IPS-18c (cell line): ENCODE results near the gene RGS7.

Source experiments
- H3K4me3 ChIP-seq: 2 replicates; pipeline ENCODE4 v1.7.0; 2013; ENCODE audit warnings: low read depth, mild to moderate bottlenecking, low read length, moderate library complexity; ENCODE audit not compliant: insufficient read depth
- H3K9me3 ChIP-seq: one replicate; pipeline ENCODE4 v1.6.1; 2013; ENCODE audit warnings: mild to moderate bottlenecking, low read length, moderate library complexity; ENCODE audit not compliant: control insufficient read depth, insufficient read depth

Gene RGS7

DNA sequence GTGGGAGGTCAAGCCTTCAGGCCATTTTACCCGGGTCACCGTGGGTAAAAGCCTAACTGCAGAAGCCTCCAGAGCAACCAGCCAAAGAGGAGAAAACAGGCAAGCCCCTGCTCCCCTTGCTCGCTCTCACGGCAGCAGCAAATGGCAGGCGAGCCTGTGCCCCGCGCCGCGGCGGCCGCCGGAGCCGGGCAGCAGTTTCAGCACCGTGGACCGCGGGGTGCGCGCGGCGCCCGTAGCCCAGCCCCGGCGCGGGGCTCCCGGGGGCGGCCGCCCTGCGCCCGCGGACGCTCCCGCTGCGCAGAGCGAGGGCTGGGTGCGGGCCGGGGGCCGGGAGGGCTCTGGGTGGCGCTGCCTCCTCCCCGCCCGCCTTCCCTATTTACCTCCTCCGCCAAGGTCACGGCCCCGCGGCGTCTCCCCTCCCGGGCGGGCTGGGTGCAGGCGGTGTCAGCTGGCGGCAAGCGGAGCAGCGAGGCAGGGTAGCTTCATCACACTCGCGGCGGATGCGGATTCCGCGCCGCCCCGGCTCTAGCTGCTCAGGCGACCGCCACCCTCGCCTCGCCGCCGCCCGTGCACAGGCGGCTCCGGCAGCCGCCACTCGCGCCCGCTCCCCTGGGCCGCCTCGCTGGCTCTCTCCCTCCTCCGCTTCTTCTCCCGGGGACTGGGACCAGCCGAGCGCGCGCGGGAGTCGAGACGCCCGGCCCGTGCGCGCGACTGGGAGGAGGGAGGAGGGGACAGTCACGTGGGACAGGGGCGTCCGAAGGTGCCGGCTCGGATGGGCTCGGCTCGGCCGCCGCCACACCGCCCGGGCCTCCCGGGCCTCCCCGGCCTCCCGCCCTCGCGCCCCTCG, at the start of gene RGS7:
RGS7 (minus strand) TSS at position 687 of the 847 bp plus-strand sequence.
- Histone ChIP-seq H3K9me3 (no peaks in the 10 kb centered on the region), H3K4me3 (peak within 1 kb of the TSS; percentile 71)

DNA sequence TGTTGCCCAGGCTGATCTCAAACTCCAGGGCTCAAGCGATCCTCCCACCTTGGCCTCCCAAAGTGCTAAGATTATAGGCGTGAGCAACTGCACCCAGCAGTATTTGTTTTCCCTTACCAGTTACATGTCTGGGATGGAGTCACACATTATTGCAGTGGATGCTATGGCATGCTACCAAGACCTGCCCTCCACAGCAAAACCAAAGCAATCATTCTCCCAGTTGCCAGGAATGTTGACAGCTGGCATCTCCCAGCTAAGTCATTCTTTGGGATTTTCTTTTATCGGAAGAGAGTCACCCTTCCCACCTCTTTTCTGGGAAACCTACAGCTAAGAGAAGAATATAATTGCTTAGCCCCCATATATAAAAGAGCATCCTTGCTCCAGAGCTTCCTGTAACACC, 49.4 kb upstream of the RGS7 start:
- Histone ChIP-seq H3K4me3 (no peak overlapping the region), H3K9me3 (no peaks in the 10 kb centered on the region)

DNA sequence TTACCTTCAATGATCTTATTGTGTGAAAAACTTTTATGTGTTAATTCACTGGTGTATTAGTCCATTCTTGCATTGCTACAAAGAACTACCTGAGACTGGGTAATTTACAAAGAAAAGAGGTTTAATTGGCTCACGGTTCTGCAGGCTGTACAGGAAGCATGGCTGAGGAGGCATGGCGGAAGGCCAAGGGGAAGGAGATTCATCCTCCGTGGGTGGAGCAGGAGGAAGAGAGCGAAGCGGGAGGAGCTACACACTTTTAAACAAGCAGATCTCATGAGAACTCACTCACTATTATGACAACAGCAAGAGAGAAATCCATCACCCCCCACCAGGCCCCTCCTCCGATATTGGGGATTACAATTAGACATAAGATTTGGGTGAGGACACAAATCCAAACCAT, 44.2 kb upstream of the RGS7 start:
- Histone ChIP-seq H3K4me3 (no peak overlapping the region), H3K9me3 (no peaks in the 10 kb centered on the region)

DNA sequence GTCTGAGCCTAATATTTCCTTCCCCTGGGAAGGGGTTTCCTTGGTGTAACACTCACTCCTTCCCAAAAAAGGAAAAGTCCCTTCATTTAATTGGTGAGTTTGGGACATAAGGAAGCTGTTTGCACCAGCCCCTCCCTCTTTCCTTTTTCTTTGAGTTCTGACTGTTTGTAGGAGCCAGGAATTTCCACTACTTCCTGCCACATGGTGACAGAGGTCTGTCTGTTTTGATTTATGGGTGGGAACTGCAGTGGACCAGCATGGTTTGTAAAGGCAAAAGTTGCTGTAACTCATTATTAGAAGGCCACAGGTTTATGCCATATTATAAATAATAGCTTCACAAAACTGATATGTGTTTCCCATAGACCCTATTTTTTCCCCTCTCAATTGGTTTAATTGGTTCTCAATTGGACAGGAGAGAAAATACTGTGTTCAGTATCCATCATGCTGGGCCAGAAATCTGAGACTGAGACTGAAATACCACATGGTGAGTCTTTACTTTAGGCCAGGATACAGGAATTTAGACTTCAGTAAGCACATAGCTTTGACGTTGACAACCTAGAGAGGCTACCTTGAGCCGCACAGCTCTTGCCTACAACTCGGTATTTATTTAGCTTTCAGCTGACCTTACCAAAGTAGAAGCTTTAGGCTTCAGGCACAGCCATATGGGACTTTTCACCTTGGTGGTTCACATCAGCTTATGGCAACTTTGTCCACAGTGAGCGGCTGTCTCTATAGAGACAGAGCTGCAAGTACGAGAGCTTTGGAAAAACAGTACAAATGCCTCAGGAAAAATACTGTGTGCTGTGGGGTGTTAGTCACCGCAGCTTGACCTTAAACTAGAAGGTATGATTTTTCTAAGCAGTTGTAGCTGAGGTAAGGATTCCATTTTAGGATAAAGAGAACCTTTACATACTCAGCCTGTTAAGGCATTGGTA, 40.0 kb upstream of the RGS7 start:
- no peak overlapping the region for H3K4me3 ChIP-seq

DNA sequence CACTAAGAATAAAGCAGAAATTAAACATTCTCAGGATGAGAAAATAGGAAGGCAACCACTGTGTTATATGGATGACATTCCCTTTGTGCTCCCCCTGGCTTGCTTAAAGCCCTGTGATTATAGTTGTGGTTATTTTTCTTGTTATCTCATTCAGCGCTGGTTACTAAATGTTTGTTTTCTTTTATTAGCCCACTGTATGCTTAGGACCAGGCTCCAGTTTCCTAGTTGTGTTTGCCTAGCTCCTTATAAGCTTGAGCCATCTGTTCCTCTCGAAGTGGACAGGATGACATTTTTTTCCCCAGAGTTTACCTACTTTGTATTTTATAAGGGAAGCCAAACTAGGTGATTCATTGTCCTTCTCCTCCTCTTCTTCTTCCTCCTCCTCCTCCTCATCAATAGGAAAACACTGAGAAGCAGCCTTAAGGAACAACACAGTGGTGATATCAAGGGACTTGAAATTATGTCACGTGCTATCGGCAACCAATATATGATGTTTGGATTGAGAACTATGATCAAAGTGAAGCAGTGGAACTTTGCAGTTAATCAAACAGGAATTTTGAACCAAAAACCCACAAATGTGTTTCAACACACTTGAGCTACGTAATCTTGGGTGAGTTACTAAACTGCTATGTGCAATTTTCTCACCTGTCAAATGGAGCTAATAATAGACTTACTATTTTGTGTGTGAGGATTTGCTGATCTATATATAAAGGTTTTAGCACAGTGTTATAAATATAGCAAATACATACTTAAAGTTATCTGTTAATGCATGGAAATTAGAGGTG, 35.1 kb upstream of the RGS7 start:
- no peak overlapping the region for H3K4me3 ChIP-seq
- no peaks in the 10 kb centered on the region for H3K9me3 ChIP-seq

More for the DNA sequence above, 40.0 kb upstream of the RGS7 start:
- no peaks in the 10 kb centered on the region for H3K9me3 ChIP-seq

DNA sequence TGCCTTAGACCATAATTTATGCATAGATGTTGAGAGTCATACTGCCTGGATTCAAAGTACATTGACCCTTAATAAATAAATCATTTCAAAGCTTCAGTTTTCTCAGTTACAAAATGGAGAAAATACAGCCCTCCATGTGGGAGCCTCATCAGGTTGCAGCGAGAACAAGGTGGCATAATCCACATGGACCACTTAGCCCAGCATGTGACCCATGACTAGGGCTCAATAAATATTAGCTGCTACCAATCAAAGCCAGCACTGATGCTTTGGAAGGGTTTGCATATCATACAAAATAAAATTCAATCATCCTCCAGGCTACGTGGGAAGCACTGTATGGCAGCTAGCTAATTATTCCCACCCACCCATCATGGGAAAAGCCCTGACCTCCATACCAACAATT, 33.5 kb upstream of the RGS7 start:
- H3K9me3 ChIP-seq: no peaks in the 10 kb centered on the region
- no peak overlapping the region for H3K4me3 ChIP-seq

DNA sequence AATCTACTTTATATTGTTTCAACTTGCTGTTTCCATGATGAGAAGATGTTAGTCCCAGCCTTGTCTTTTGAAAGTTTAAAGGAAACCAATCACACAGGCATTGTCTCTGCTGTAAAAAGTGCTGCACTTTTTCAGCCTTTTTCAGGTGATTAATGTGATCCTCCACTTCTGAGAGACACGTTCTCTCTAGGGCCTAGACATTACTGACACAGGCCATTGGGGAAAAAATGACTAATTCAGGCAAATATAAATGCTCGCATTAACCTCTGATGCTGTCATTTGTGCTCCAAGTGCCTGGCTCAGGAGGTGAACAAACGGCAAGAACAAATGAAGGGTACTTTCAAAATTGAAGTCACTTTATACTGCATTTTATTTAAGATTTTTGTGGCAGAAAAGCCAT, 32.4 kb upstream of the RGS7 start:
- Histone ChIP-seq H3K9me3 (no peaks in the 10 kb centered on the region), H3K4me3 (no peak overlapping the region)

DNA sequence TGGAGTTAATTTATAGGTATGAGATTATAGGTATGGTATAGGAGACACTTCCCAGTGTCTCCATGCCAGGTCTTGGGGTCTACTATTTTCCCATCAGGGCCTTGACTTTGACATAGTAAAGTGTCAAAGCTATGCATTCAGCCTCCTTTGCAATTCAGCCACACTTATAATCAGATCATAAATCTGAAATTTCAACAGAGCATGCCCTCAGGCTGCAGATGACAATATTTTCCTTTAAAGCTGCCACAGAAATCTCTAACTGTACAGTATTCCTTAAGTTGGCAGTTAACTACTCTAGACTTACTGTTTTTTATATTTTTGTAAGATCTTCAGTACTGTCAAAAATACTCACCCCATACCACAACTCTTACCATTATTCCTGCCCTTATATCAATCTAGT, 30.2 kb upstream of the RGS7 start:
- Histone ChIP-seq H3K4me3 (no peak overlapping the region), H3K9me3 (no peaks in the 10 kb centered on the region)

DNA sequence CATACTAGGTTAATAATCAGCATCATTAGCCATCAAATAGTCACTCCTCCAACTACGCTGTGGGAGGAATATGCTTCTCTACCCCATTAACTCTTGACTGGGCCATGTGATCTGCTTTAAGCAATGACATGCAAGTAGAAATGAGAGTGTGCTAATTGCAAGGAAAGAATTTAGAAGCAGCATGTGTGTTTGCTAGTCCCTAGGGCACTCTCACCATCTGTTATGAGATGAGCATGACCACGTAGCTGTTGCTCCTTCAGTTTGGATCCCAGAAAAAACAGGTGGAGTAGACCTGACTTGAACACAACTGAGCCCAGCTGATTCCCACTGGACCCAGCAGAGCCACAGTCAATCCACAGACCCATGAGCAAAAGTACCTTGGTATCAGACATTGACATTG, 19.7 kb upstream of the RGS7 start:
- Histone ChIP-seq H3K4me3 (no peak overlapping the region), H3K9me3 (no peaks in the 10 kb centered on the region)

DNA sequence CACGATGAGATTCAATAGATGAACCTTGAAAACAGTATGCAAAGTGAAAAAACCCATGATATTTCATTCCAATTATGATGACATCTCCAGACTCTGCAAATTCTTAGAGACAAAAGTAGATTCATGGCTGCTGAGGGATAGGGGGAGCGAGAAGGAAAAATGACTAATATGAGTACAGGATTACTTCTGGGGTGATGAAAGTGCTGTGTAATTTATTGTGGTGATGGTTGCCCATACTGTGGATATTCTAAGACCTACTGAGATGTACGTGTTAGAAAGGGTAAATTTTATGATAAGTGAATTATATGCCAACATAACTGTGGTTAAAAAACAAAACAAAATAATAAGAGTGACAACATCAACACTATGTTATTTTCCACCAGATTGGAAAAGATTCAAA, 18.9 kb upstream of the RGS7 start:
- no peak overlapping the region for H3K4me3 ChIP-seq
- no peaks in the 10 kb centered on the region for H3K9me3 ChIP-seq

DNA sequence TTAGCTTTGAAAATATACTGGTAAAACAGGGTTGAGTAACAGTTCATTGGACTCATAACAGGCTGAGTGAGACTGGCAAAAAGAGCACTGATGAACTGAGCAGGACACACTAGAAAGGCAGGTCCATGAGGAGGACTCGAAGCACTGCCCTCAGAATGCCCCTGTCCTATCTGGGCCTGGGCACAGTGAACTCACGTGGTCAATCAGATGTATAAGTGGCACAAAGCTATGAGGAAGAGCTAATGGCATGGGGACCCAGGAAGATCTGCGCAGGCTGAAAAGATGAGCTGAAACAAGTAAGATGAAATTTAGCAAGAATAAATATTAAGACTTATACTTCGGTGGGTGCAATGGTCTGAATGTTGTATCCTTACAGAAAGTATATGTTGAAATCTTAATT, 9.2 kb upstream of the RGS7 start:
- H3K9me3 ChIP-seq: no peaks in the 10 kb centered on the region

DNA sequence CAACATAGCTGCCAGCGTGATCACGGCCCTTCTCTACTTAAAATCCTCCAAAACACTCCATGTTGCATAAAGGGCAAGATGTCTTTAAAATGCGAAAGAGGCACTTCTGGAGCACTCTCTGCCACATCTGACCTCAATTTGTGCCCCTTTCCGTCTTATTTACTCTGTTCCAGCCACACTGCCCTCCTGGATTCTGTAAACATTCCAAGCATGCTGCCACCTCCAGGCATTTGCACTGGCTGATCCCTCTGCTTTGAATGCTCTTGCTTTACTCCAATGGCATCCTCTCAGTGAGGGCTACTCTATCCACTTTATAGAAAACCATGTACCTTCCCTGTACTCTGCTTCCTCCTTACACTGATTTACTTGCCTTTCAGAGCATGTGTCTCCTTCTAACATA, 5.3 kb upstream of the RGS7 start:
- Histone ChIP-seq H3K4me3 (no peak overlapping the region), H3K9me3 (no peaks in the 10 kb centered on the region)

More for the DNA sequence above, 9.2 kb upstream of the RGS7 start:
- H3K4me3 ChIP-seq: no peak overlapping the region

DNA sequence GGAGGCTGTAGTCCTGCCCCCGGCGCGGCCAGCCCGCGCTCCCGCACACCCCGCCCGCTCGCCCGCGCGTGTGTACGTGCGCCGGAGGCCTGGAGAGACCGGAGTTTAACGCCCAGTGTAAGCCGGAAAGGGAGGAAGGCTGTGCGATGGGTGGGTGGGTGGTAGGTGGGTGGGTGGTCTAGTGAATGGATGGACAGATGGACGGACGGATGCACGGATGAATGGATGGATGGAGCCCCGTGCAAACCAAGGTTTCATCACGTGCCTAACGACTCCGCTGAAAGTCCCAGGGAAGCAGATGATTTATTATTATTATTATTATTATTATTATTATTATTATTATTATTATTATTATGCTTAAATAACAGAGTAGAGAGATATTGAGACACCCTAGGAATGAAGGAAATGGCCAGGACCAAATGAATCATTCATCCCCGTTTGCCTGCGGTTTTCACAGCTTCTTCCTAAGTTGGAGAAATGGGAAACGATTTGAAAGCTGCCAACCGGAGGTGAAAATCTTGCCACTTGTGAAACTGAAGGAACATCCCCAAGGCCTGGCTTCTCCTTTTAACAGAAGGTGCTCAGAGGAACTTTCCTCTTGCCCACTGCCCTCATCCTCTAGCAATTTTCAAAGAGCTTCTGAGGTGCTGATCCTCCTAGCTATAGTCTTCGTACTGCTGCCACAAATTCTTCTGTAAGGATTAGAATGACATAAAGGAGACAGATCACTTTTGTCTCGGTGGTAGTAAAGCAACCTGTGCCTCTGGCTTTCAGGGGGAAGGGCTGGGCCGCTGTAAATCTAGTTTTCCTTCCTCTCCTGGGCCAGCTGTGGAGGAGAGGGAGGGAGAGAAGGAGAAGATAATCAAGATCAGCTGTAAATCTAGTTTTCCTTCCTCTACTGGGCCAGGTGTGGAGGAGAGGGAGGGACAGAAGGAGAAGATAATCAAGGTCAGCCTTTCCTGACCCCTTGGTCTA, 648 bp upstream of the RGS7 start:
- Histone ChIP-seq H3K9me3 (no peaks in the 10 kb centered on the region), H3K4me3 (peak overlapping the region; percentile 71)

DNA sequence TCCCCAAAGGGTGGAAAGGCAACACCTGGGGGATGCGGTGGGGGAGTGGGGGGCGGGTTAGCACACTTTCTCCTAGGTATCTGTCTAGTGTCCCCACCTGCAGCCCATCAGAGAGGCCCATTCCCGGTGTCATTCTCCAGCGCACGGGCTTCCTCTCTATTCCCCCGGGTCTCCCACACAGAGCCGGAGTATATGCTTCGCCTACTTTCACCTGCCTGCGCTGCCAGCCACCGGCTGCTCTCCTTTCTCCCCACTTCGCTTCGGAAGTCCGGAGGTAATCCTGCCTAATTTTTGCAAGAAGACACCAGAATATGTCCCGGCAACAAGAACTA, 852 bp downstream of the RGS7 start:
- Histone ChIP-seq H3K4me3 (peak overlapping the region; percentile 71), H3K9me3 (no peaks in the 10 kb centered on the region)

DNA sequence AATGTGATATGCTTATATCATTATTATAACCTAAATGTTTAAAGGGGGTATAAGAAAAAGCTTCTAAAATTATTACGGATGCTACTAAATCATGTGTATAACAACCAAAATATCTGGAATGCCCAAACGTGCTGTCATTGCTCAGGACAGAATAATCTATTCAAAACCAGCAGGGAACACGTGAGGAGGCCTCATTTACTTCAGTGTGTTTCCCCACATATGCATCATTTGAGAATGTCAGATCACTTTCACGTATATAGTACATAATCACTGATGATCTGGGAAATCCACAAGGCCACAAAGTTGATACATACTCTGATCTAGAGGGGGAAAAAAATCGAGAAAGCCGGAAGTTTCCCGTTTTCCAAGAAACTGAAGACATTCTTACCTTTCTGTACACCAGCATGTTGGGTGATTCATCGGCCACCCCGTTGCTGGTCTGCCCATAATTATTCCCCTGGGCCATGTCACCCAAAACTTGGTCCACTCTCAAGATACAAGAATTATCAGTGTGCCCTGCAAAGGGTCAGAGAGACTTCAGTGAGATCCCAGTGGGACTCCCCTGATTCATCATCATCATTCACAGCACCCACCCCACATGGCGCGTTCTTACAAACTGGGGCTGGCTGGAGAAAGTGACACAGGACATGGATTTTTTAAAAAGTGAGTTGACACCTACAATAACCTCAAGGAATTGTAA, 1.5 kb downstream of the RGS7 start:
- Histone ChIP-seq H3K4me3 (no peak overlapping the region), H3K9me3 (no peaks in the 10 kb centered on the region)

DNA sequence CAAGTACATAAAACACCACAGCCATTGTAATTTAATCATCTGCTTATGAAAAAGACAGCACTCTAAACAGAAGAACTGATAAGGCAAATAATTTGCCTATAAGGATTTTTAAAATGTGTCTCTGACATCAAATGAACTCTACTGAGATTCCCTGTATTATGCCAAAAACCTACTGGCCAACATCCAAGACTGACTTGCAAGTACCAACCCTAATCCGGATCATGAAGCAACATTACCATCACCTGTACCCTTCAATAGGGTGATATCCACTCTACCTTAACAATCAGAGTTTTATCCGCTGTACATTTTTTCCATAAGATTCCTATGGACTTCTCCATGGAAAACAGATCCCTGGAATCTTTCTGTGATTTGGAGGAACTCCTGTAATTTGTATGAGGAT, 4.6 kb downstream of the RGS7 start:
- no peaks in the 10 kb centered on the region for H3K9me3 ChIP-seq

More for the DNA sequence above, 4.6 kb downstream of the RGS7 start:
- no peak overlapping the region for H3K4me3 ChIP-seq
